ENCODE results near the gene SPECC1.
"Not testable (repeated sequence)": the region's sequence is repeated elsewhere in the genome, so short reads cannot be mapped to it uniquely, and the experiment has no call there.

Gene SPECC1

GRCh38 chr17:20253323-20253722 lies 244.2 kb downstream of the SPECC1 start:
- DNase-seq, result no peak

- DNase-seq, result no peak
Measured at GRCh38 chr17:20254541-20254940, 245.4 kb downstream of the SPECC1 start.

DNA sequence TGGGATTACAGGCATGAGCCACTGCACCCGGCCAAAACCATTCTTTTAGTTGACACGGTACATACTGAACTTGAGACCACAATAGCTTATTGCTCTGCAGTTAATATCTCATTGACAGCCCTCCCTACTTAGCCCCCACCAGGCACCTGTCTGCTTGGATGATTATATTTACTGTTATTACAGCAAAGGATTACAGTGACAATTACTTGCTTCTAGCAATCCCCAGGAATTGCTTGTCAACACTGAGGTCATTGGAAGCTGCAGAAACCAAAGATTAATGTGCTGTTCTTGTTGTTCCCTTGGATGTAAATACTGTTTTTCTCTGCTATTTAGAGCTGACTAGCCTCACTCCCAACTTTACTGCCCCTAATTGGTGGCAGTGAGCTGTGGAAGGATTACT lies 247.0 kb downstream of the SPECC1 start:
- no peak for DNase-seq

GRCh38 chr17:20257008-20257407 lies 247.8 kb downstream of the SPECC1 start:
- DNase-seq, result no peak

DNA sequence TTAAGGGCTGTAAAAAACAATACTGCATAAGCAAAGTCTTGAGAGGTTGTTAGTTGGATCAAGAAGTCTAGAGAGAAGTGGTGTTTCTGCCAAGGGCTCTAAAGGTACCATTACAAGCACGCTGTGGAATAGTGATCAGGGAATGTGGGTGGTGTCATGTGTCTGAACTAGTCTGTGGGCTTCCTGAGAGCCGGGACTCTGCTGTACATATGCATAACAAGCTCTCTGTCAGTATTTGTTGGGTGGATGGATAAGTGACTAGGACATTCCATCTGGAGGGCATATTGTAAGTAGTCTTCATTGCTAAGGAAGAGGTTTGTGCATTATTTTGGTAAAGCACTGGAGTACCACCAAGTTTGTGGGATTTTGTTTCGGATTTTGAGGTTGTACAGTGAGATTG lies 248.6 kb downstream of the SPECC1 start:
- no peak for DNase-seq

- no peak for DNase-seq
Measured at GRCh38 chr17:20259668-20260067, 250.5 kb downstream of the SPECC1 start.

- DNase-seq, result no peak
Measured at GRCh38 chr17:20260268-20260667, 251.1 kb downstream of the SPECC1 start.

GRCh38 chr17:20262226-20263114 lies 253.3 kb downstream of the SPECC1 start:
- DNase-seq, result no peak

DNA sequence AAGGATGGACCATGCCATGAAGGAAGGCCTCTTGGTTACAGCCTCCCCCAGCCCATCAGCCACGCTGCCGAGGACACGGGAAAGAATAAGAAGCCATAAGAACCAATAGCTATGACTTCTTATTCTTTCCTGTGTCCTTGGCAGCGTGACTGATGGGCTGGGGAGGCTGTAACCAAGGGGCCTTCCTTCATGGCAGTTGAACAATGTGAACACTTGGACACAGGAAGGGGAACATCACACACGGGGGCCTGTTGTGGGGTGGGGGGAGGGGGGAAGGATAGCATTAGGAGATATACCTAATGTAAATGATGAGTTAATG lies 253.9 kb downstream of the SPECC1 start:
- DNase-seq, result not testable (repeated sequence)

DNA sequence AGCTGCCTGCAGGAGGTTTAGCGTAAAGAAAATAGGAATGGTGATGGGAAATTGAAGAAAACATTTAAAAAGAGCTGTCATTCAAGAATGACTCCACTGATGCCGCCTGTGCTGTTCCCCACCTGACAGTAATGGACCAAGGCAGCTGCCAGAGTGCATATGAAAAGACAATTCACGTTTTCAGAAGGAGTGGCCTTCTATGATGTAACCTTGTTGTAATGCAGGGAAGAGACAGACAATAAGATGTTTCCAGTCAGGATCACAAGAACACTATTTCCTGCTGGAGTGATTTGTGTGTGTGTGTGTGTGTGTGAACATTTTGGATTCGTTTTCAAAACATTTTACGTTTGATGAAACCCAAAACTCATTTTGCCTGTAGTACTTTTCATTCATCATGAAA lies 254.4 kb downstream of the SPECC1 start:
- no peak for DNase-seq

DNA sequence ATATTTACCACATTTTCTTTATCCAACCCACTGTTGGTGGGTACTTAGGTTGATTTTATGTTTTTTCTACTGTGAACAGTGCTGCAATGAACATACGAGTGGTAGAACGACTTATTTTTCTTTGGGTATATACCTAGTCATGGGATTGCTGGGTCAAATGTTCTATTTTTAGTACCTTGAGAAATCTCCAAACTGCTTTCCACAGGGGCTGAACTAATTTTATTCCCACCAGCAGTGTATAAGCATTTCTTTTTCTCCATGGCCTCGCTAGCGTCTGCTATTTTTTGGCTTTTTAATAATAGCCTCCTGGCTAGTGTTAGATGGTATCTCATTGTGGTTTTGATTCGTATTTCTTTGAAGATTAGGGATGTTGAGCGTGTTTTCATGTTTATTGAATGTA lies 255.8 kb downstream of the SPECC1 start:
- DNase-seq, result no peak

DNA sequence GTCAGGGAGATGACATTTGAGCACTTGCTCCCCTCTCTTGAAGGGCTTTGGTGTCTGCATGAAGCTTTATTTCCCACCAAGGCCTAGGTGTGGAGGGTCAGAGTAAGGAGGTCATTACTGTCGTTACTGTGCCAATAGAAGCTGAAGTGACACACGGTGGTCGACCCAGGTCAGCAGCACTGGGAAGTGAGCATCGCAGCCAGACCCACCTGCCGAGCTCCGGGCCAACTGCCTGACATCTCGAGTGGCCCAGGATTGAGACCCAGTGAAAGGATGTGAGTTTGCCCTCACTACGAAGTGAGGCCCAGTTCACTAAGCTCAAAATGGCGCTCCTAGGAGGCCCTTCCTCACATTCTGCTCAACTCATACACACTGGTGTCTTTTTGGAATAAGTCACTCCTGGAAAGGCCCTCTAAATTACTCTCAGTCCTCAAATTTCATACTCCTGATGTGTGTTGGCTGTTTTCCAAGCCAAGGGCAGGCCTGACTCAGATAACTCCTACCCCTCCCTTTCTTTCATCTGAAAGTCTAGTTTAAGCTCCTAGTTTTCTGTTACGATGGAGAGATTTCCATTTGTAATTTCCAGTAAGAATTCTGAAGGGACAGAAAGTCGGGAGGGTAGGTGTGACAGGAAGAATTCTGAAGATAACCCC lies 257.8 kb downstream of the SPECC1 start:
- no peak for DNase-seq

GRCh38 chr17:20267459-20267842 lies 258.3 kb downstream of the SPECC1 start:
- DNase-seq, result no peak

- no peak for DNase-seq
Measured at GRCh38 chr17:20270369-20270768, 261.2 kb downstream of the SPECC1 start.

GRCh38 chr17:20271011-20271610 lies 262.0 kb downstream of the SPECC1 start:
- DNase-seq, result no peak

DNA sequence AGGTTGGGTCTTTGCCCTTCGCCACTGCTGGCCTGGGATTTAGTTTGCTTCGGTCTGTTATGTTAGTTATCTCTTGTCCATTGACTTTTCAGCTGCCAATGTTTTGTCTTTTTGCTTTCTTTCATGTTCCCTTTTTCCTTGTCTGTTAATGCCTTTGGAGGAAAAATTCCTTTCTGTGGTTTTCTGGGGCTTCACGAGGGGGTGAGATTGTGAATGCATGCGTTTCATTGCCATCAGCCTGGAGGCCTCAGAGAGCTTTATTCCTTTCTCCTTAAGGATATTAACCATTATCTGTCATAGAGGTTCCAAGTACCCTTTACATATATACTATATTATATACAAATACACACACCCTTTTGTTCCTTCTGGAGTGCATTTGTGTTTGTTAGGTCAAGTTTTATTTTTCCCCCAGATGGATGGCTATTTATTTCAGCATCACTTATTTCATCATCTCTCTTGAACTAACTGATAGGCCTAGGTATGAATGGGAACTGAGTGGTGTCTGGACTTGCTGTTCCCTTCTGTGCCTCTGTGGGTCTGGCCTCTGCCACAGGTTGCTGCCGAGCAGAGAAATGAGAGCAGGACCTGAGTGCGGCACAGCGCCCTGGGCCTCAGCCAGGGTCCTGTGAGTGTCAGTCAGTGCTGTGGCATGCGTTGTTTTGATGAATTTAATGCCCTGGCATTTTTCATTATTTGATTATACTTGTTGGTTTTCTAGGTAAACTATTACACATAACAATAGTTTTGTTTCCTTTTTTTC lies 264.8 kb downstream of the SPECC1 start:
- DNase-seq, result no peak

GRCh38 chr17:20275653-20276052 lies 266.5 kb downstream of the SPECC1 start:
- no peak for DNase-seq

DNA sequence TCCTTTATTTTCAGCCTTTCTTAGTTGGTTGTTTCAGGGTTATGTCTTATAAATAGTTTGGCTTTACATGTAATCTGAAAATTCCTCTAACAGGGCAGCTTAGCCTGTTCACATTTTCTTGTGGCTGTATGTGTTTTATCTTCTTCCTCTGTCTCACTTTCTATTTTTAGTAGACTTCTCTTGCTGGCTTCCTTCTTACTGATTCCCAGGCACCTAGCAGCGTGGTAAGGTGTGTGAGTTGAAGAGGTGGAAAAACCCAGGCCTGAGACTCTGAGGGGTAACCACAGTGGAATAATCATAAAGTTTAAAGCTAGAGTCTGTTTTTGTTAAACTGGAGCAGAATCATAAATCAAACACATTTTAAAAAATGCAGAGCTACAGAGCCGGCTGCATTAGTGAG lies 267.3 kb downstream of the SPECC1 start:
- DNase-seq, result no peak

DNA sequence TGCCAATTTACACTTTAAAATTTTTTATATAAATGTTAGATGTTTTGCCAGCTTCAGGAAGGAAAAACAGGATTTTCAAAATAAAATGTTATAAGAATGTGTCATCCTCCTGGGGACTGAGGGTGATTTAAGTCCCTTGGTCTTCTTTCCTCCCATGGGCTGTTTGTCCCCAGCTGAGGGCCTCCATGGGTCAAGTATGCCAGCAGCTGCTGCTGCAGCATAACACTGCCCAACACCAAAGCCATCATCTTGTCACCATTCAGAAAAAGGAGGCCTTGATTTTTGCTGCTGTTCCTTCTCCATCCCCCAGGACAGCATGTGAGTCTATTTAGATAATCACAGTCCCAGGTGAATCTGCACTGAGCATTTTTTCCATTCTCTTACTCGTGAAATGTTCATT lies 269.6 kb downstream of the SPECC1 start:
- DNase-seq, result no peak

- DNase-seq, result no peak
Measured at GRCh38 chr17:20279631-20280030, 270.5 kb downstream of the SPECC1 start.

GRCh38 chr17:20280051-20280450 lies 270.9 kb downstream of the SPECC1 start:
- DNase-seq, result no peak

DNA sequence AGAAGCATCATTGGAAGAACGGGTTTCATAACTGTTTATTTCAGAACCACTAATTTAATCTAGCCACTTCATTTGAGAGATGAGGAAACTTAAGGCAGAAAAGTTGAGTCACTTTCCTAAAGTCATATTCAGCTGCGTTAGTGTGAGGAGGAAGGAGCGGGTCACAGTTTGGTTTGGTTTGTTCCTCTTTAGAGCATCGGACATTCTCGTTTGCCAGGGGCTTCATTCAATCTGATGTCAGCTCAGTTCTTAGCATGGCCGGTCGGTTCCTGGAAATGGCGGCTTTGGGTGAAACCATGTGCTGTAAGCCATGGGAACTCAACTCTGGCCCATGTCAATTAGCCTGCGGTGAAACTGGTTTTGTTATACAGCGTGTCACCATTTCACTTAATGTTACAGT lies 271.7 kb downstream of the SPECC1 start:
- DNase-seq, result no peak

DNA sequence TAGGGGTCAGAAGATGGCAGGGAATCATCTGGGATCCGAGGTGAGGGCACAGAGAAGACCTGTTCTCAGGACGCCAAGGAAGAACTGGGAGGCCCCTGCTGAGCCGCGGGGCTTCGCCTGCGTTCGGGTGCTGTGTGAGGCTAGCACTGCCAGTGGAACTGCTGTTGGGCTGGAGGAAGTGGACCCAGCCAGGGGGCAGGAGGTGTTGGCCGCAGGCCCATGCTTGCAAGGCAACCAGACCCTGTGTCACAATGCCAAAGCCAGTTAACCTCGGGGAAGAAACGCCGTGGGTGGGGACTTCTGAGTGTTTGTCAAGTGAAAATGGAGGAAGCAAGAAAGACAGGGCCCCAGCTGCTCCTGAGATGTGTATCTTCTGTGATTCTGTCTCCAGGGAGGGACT lies 272.7 kb downstream of the SPECC1 start:
- DNase-seq, result no peak

All from NCI-H1092 (cell line).